Liver (tissue), 9 donors: Measurements from ENCODE around the gene DNHD1. TPM values are rescaled to one million over a fixed set of nuclear protein-coding genes. Genes with fewer than 3 reads are reported as not detected.

Source experiments
- DNase-seq: peaks from one replicate; pipeline ENCODE4 v3.0.0-alpha.2; 2017; ENCODE audit warnings: low spot score
- H3K27ac ChIP-seq, 2 donors: one replicate each; pipeline ENCODE4 v1.7.0; 2013; ENCODE audit warnings: inconsistent platforms in 2 of 2, low read length in 2 of 2, control low read depth in 1 of 2, low read depth in 1 of 2, mild to moderate bottlenecking in 1 of 2
- H3K27me3 ChIP-seq, 4 donors: one replicate each; pipeline versions ENCODE4 v1.6.1 to v1.7.0; 2013; ENCODE audit warnings: low read length in 3 of 4, inconsistent platforms in 1 of 4, mild to moderate bottlenecking in 1 of 4, moderate library complexity in 1 of 4; ENCODE audit not compliant: control insufficient read depth in 4 of 4, insufficient read depth in 4 of 4
- H3K36me3 ChIP-seq, 4 donors: one replicate each; pipeline versions ENCODE4 v1.6.1 to v1.7.0; 2013; ENCODE audit warnings: low read length in 3 of 4, mild to moderate bottlenecking in 3 of 4, low read depth in 1 of 4, moderate library complexity in 1 of 4; ENCODE audit not compliant: control insufficient read depth in 4 of 4, insufficient read depth in 3 of 4
- H3K4me1 ChIP-seq, 4 donors: one replicate each; pipeline versions ENCODE4 v1.6.1 to v1.7.0; 2013; ENCODE audit warnings: low read length in 3 of 4, mild to moderate bottlenecking in 3 of 4, moderate library complexity in 1 of 4; ENCODE audit not compliant: control insufficient read depth in 4 of 4, insufficient read depth in 4 of 4
- H3K4me3 ChIP-seq, 3 donors: one replicate each; pipeline versions ENCODE4 v1.6.1 to v1.7.0; 2013; ENCODE audit warnings: low read length in 3 of 3, control low read depth in 1 of 3, low read depth in 1 of 3, mild to moderate bottlenecking in 1 of 3
- H3K9ac ChIP-seq, 2 donors: one replicate each; pipeline ENCODE4 v1.7.0; 2013; ENCODE audit warnings: low read length in 2 of 2, mild to moderate bottlenecking in 2 of 2, moderate library complexity in 2 of 2, control low read depth in 1 of 2, low read depth in 1 of 2
- H3K9me3 ChIP-seq, 4 donors: one replicate each; pipeline versions ENCODE4 v1.6.1 to v1.7.0; 2013; ENCODE audit warnings: low read length in 3 of 4; ENCODE audit not compliant: control insufficient read depth in 4 of 4
- ATF3 ChIP-seq: IDR thresholded peaks from 2 replicates; pipeline ENCODE4 v1.6.1; 2016; ENCODE audit warnings: antibody characterized with exemption
- CTCF ChIP-seq: fragments of 150-350 bp; IDR thresholded peaks from 2 replicates; pipeline ENCODE4 v1.5.1; 2017; ENCODE audit warnings: improper control_type of control experiment, low read depth, low read length; ENCODE audit not compliant: missing input control
- EGR1 ChIP-seq, 2 donors: IDR thresholded peaks; 2 replicates each; pipeline ENCODE4 v1.6.1; 2016 to 2018; ENCODE audit warnings: antibody characterized with exemption in 2 of 2, low read depth in 2 of 2
- FOXA2 ChIP-seq: IDR thresholded peaks from 2 replicates; pipeline ENCODE4 v1.6.1; 2016; ENCODE audit warnings: antibody characterized with exemption
- GABPA ChIP-seq, 2 donors: IDR thresholded peaks in 1 of 2; conservative IDR thresholded peaks in 1 of 2; 2 replicates each; pipeline ENCODE4 v1.6.1; 2016; ENCODE audit warnings: antibody characterized with exemption in 2 of 2, mild to moderate bottlenecking in 1 of 2, moderate library complexity in 1 of 2
- HNF4A ChIP-seq, 2 donors: conservative IDR thresholded peaks; 2 replicates each; pipeline ENCODE4 v1.6.1; 2016; ENCODE audit warnings: antibody characterized with exemption in 2 of 2, mild to moderate bottlenecking in 2 of 2
- HNF4G ChIP-seq: IDR thresholded peaks from 2 replicates; pipeline ENCODE4 v1.6.1; 2016; ENCODE audit warnings: antibody characterized with exemption
- JUND ChIP-seq, 2 donors: IDR thresholded peaks; 2 replicates each; pipeline ENCODE4 v1.6.1; 2016; ENCODE audit warnings: antibody characterized with exemption in 2 of 2
- MAX ChIP-seq: IDR thresholded peaks from 2 replicates; pipeline ENCODE4 v1.6.1; 2016; ENCODE audit warnings: antibody characterized with exemption
- NR2F2 ChIP-seq: IDR thresholded peaks from 2 replicates; pipeline ENCODE4 v1.6.1; 2016; ENCODE audit warnings: antibody characterized with exemption
- RAD21 ChIP-seq, 2 donors: IDR thresholded peaks; 2 replicates each; pipeline ENCODE4 v1.6.1; 2016; ENCODE audit warnings: antibody characterized with exemption in 2 of 2, mild to moderate bottlenecking in 2 of 2
- REST ChIP-seq: IDR thresholded peaks from 2 replicates; pipeline ENCODE4 v1.6.1; 2016; ENCODE audit warnings: antibody characterized with exemption, mild to moderate bottlenecking
- RXRA ChIP-seq, 2 donors: IDR thresholded peaks; 2 replicates each; pipeline ENCODE4 v1.6.1; 2017 to 2018; ENCODE audit warnings: antibody characterized with exemption in 2 of 2, mild to moderate bottlenecking in 1 of 2
- SP1 ChIP-seq: IDR thresholded peaks from 2 replicates; pipeline ENCODE4 v1.6.1; 2018; ENCODE audit warnings: antibody characterized with exemption, mild to moderate bottlenecking
- TAF1 ChIP-seq: conservative IDR thresholded peaks from 2 replicates; pipeline ENCODE4 v1.6.1; 2016; ENCODE audit warnings: antibody characterized with exemption, mild to moderate bottlenecking
- YY1 ChIP-seq: IDR thresholded peaks from 2 replicates; pipeline ENCODE4 v1.6.1; 2016; ENCODE audit warnings: antibody characterized with exemption, mild to moderate bottlenecking
- ZBTB33 ChIP-seq: IDR thresholded peaks from 2 replicates; pipeline ENCODE4 v1.6.1; 2016; ENCODE audit warnings: antibody characterized with exemption
- WGBS: extraction: QIAGEN DNeasy Blood & Tissue Kit; methylation state at CpG from one replicate; pipeline ENCODE4 v1.1.7; 2013; 5-methylcytosine and 5-hydroxymethylcytosine counted together
- polyA plus RNA-seq, 2 donors: library from polyadenylated mRNA; stranded (reverse) in 1 of 2; unstranded in 1 of 2; fragments of 200-250 nt in 1 of 2; fragments of >200 nt in 1 of 2; fragmentation: Nextera tagmentation in 1 of 2; extraction: Ambion mirVana in 1 of 2; gene quantifications; one replicate each; pipeline versions ENCODE4 v1.2.1 to v1.2.3, GENCODE V29; 2013 to 2015
- total RNA-seq, 2 donors: library from RNA; depleted of rRNA; stranded (reverse); fragments of >200 nt; gene quantifications; one replicate each; pipeline ENCODE4 v1.2.3, GENCODE V29; 2014
- donor health status: healthy.
- donor health status: healthy.
- donor health status: healthy.
- donor health status: healthy.
- donor health status: healthy.

Gene DNHD1
- total and polyA plus RNA-seq, 4 donors = 2.1 to 23.6 (median 5.0) TPM

GRCh38 chr11:6604790-6605189 is 107.7 kb downstream of the DNHD1 start:
- no peak for TF ChIP-seq CTCF
- no peak for TF ChIP-seq NR2F2
- no peak for TF ChIP-seq MAX
- TF ChIP-seq ZBTB33 = no peak
- TF ChIP-seq SP1 = no peak
- no peak for TF ChIP-seq HNF4G
- no peak for TF ChIP-seq GABPA (IDR thresholded peaks at IDR 0.05 in 1 of 2, conservative IDR thresholded peaks at IDR 0.05 in 1 of 2)
- TF ChIP-seq HNF4A (conservative IDR thresholded peaks at IDR 0.05) = no peak
- no peak for TF ChIP-seq EGR1 (IDR thresholded peaks at IDR 0.05; ENCODE audit: low read depth in 2 of 2)
- no peak for TF ChIP-seq TAF1
- no peak for TF ChIP-seq JUND (IDR thresholded peaks at IDR 0.05)
- TF ChIP-seq RAD21 (IDR thresholded peaks at IDR 0.05) = no peak
- no peak for TF ChIP-seq REST
- TF ChIP-seq RXRA (IDR thresholded peaks at IDR 0.05) = no peak
- no peak for TF ChIP-seq ATF3
- TF ChIP-seq YY1 = no peak
- no peak for TF ChIP-seq FOXA2
- Histone ChIP-seq H3K9me3 (no peaks in the 10 kb centered on the region), H3K36me3 (peaks cover 5 to 38% (median 24%) of the 10 kb centered on the region in 4 donors), H3K4me3 (peak overlapping the region in 2 of 3 donors; percentile 59 to 98), H3K4me1 (peaks cover 7 to 57% (median 41%) of the 10 kb centered on the region in 4 donors), H3K9ac (peak overlapping the region; percentile 41 to 95), H3K27me3 (no peaks in the 10 kb centered on the region), H3K27ac (peak overlapping the region; percentile 66 to 94)
- peak; percentile 9 for DNase-seq
- WGBS = 58% methylated on average over 3 of the region's 3 CpGs
